ENCODE results near the gene PRDM7.
"Not testable (repeated sequence)": the region's sequence is repeated elsewhere in the genome, so short reads cannot be mapped to it uniquely, and the experiment has no call there.

The PRDM7 gene

DNA sequence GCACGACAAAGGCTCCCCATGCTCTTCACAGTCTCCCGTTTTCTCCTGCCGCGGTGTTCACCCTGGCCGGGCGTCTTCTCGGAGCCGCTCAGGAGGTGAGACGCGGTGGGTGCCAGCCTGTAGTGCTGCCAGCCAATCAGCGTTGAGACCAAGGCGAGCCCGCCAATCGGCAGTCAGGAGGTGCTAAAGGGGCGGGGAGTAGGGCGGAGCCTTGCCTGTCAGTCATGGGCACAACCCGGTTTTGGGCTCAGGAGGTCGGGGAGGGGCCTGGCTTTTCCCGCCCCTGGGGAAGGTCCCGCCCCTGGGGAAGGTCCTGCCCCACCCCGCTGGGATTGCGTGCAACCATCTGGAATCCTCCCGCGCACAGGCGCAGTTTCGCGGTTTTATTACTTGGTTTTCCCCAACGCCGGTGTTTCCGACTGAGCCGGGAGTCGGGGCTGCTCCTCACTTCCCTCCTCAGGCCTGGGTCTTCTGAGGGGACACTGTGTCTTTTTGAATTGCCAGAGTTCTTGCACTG, at the start of gene PRDM7:
PRDM7 (minus strand) TSS at position 92 of the 517 bp plus-strand sequence. CDS start 1,421 bp downstream, outside the sequence.
- DNase-seq = peak; percentile 90

- DNase-seq = not testable (repeated sequence)
Measured at GRCh38 chr16:90121846-90122245, 44.7 kb upstream of the PRDM7 start.

DNA sequence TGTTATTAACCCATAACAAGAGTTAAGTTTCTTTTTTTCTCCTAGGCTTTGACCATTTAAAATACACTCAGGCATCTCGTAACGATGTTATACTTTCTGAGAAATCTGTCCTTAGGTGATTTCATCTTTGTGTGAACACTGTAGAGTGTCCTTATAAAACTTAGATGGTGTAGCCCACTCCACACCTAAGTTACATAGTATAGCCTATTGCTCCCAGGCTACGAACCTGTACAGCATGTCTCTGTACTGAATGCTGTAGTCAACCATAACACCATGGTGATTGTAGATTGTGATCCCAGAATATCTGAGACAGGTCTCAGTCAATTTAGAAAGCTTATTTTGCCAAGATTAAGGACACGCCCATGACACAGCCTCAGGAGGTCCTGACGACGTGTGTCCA, 30.5 kb upstream of the PRDM7 start:
- DNase-seq = not testable (repeated sequence)

GRCh38 chr16:90107060-90107459, 29.9 kb upstream of the PRDM7 start:
- DNase-seq = not testable (repeated sequence)

GRCh38 chr16:90106271-90106670, 29.1 kb upstream of the PRDM7 start:
- not testable (repeated sequence) for DNase-seq

GRCh38 chr16:90104725-90105124, 27.6 kb upstream of the PRDM7 start:
- DNase-seq = not testable (repeated sequence)

DNA sequence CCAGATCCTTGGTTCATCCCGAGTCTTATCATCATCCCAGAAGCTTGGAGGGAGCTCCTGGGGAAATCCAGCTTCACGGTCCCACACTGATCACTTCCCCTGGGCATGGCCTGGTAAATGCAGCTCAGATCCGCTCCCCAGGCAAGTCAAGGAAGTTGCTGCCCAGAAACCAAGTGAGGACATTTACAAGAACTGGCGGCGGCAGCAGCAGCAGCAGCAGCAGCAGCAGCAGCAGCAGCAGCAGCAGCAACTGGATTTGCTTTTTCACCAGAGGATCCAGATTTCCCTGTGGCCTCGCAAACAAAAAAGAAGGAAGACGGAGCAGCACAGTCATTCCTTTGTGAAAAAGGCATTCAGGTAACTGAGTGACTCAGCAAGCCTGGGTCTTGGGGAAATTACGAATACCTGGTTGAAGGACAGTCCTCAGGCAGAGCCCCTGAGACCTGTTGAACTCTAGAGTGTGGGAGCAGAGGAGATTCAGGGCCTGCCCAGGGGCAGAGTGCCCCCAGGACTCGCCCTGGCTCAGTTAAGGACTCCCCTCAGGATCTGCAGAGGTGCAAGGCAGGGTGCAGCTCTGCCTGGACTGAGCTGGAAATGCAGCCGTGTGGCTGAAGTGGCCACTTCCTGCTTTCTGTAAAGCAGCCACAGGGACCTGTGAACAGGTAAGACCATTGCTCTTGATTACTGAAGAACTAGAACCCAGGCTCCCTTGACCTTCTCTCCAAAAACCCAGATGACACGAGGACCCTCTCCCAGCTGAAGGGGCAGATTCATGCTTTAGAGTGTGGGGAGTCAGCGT, 25.2 kb upstream of the PRDM7 start:
- DNase-seq = not testable (repeated sequence)

- DNase-seq = not testable (repeated sequence)
Measured at GRCh38 chr16:90101332-90101731, 24.2 kb upstream of the PRDM7 start.

DNA sequence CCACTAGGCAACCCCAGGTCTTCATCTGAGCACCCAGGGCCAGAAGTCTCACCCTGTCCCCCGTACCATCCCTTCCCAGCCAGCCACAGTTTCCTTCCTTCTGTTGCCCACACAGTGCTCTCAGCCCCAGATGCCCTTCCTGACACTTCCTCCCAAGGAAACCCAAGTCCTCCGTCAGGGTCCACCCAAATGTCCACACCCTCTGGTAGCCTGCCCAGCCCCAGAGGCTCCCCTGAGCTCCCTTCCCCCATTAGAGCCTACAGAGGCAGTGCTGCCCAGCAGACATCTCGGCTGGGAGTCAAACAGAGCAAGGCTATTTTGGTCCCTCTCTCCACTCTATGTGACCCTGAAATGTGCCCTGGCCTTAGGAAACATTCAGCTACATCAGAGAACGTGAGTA, 23.7 kb upstream of the PRDM7 start:
- DNase-seq = not testable (repeated sequence)

DNA sequence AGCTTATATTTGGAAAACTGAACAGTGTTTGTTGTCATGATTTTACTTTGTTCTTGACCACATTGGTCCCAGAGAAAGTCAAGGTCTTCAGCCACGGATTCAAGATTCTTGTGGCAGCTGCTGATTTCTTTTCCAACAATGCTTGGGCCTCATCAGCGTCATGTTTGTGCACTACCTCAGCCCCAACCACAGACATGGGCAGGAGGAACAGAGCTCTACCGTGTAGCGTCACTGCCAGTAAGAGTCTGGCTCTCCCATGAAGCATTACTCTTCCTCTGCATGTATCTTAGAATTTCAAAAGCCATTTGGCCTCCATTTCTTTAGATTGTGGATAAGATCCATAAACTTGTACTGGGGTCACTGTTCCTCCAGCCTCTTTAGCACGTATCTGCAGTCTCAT, 23.1 kb upstream of the PRDM7 start:
- DNase-seq = not testable (repeated sequence)

GRCh38 chr16:90098936-90099335, 21.8 kb upstream of the PRDM7 start:
- not testable (repeated sequence) for DNase-seq

GRCh38 chr16:90097010-90097684, 20.0 kb upstream of the PRDM7 start:
- DNase-seq = not testable (repeated sequence)

GRCh38 chr16:90094791-90095190, 17.7 kb upstream of the PRDM7 start:
- DNase-seq = not testable (repeated sequence)

- DNase-seq = not testable (repeated sequence)
Measured at GRCh38 chr16:90094296-90094695, 17.2 kb upstream of the PRDM7 start.

DNA sequence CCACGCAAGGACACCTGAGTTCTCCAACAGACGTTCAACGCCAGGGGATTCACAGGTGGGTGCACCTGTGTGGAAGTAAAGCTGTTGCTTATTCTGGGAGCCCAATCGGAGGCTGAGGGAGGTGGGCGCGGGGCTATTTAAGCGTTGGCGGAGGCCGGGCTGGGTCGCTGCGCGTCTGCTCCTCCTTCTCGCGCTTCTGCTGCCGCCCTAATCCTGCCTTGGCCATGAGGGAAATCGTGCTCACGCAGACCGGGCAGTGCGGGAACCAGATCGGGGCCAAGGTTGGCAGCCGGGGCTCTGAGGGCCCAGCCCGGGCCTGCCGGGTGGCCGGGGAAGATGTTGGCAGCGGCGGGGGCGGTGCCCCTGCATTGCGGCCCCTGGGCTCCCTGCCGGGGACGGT, 16.7 kb upstream of the PRDM7 start:
- not testable (repeated sequence) for DNase-seq

DNA sequence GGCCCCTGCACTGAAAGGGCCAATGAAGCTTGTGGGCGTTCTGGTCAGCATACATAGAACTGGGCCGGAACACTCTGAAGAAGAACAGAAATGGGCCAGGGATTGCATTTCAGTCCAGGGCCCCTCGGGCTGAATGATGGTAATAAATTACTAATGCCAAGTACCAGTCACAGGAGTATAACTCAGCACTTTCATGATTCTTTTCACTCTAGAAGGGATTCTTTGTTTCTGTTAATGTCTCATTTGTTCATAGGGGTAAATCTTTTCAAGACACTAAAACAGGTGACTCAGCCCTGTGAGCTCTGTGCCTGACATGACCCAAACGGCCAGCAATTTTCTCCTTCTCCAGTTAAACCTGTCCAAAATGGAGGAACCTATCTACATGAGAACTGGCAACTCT, 15.7 kb upstream of the PRDM7 start:
- DNase-seq = not testable (repeated sequence)

DNA sequence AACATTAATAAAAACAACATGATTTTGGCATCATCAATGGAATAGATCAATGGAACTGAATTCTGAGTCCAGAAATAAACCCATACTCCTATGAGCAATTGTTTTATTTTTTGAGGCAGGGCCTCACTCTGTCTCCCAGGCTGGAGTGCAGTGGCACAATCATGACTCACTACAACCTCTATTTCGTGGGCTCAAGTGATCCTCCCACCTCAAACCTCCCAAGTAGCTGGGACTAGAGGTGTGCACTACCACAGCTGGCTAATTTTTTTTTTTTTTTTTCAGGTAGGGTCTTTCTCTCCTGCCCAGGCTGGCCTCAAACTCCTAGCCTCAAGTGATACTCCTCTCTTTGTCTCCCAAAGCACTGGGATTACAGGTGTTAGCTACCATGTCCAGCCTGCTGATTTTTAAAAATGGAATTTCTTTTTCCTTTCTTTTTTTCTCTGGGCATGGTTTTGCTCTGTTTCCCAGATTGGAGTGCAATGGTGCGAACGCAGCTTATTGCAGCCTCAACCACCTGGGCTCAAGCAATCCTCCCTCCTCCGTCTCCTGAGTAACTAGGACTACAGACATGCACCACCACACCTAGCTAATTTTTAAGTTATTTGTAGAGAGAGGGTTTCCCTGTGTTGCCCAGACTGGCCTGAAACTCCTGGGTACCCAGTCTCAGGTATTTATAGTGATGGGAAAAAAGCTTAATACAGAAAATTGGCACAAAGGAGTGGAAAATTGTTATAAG, 7.3 kb upstream of the PRDM7 start:
- no peak for DNase-seq

DNA sequence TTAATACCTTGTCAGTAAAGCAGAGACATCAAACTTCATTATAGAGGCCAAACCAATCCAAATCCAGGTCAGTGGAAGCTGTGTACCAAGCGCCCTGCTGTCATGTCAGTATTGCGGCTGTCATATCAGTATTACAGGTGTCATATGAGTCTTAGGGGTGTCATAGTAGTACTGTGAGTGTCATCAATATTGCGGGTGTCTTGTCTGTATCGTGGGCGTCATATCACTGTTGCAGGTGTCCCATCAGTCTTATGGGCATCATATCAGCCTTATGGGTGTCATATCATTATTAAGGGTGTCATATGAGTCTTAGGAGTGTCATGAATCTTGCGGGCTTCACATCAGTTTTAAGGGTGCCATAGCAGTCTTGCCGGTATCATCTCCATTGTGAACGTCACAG, 6.0 kb upstream of the PRDM7 start:
- no peak for DNase-seq

DNA sequence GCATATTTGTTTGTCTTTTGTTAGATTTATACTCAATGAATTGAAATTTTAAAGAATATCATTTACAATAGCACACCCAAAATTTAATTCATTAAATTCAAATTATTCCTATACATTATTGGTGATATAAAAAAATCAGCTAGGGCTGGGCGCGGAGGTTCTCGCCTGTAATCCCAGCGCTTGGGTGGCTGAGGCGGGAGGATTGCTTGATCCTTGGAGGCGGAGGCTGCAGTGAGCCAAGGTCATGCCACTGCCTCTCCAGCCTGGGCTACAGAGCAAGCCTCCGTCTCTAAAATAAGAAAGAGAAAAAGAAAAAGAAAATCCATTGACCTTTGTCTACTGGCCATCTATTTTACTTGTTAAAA, 4.5 kb upstream of the PRDM7 start:
- DNase-seq = no peak

GRCh38 chr16:90078579-90078895, 1.4 kb upstream of the PRDM7 start:
- DNase-seq = peak; percentile 8

DNA sequence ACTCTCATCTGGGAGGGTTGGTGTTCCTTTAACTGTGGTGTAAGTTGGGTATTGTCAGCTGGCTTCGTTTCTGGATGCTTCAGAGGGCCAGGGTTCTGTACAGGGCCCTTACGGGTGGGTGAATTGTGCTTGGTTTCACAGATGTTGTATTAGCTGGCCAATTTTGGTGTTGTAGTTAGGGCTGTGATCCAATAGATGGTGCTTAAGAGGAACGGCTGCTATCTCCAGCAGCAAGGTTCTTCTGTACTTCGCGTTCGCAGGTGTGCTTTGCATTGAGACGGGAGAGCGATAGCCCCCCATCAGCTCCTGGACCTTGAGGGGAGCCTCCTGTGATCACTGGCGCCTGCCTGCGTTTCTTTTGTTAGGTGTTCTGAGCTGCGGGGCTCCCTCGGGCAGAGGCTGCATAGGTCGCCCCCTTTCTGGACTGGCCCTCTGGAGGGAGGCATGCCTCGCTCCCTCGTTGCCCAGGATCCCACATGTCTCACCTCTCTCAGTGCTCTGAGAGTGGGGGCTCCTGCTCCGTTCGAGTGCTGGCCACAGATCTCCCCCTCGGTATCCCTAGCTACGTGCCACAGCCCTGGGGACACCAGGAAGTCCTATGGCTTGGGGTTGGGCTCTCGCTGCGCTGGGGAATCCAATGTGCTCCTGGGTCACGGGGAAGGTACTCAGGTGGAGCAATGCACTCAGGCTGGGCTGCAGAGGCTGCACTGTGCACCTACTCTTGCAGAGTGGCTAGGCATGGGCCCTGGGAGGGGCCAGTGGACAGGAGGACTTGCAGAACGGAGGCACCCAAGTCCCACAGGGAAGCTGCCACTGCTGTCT, 837 bp upstream of the PRDM7 start:
- DNase-seq = peak; percentile 11

DNA sequence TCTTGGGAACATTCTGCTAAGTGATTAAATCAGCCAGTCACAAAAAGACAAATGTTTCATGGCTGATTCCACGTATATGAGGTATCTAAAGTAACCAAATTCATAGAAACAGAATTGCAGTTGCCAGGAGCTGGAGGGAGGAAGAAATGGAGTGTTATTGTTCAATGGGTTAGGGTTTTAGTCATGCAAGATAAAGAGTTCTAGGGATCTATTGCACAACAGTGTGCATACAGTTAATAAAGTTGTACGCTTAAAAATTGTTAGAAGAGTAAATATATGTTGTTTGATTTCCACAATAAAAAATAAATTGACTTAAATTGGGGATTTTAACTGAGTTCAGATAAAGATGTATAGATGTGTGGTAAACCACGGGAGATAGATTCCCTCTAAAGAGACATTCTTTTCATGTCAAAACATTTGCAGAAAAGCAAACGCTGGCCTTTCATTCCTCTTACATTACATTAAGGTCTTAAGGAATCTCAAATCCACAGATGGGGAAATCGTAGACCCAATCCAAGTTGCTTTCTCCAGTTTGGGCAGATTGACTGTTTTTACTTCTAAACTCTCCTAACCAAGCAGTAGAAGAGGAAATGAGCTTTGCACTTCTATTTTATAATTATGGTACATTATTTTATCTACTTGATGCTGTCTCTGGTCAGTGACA, 4.6 kb downstream of the PRDM7 start:
- no peak for DNase-seq
